Brain microvascular endothelial cell (primary cell): ENCODE data around the gene TAF3.

Experiments
- DNase-seq: peaks from one replicate; pipeline ENCODE4 v3.0.0-alpha.2; 2020
- H3K27ac ChIP-seq: fragments of 250-450 bp; sonication (Bioruptor Pico); 2 replicates; pipeline ENCODE4 v1.5.1; 2020; ENCODE audit warnings: mild to moderate bottlenecking, moderate library complexity
- H3K27me3 ChIP-seq: fragments of 250-450 bp; sonication (Bioruptor Pico); replicated peaks from 2 replicates; pipeline ENCODE4 v1.5.1; 2020; ENCODE audit warnings: mild to moderate bottlenecking
- H3K36me3 ChIP-seq: fragments of 250-450 bp; sonication (Bioruptor Pico); replicated peaks from 2 replicates; pipeline ENCODE4 v1.5.1; 2020; ENCODE audit warnings: mild to moderate bottlenecking
- H3K4me3 ChIP-seq: 2 replicates; pipeline ENCODE4 v1.5.1; 2011; ENCODE audit warnings: low read depth, mild to moderate bottlenecking, control low read depth, low read length, moderate library complexity
- in situ Hi-C: cut with HindIII; loops from 2 replicates; pipeline ENCODE4 v1.10.0; 2017; ENCODE audit warnings: low sequenced_read_pairs, low pct_ligation_motif_present
- TF ChIP-seq, protein P1 (sequence below): IDR thresholded peaks from 2 replicates; pipeline ENCODE4 v1.5.1; 2011; ENCODE audit warnings: low read depth, mild to moderate bottlenecking, moderate library complexity, low read length, control low read depth, inconsistent platforms; ENCODE audit errors: missing control alignments

The TAF3 gene

DNA sequence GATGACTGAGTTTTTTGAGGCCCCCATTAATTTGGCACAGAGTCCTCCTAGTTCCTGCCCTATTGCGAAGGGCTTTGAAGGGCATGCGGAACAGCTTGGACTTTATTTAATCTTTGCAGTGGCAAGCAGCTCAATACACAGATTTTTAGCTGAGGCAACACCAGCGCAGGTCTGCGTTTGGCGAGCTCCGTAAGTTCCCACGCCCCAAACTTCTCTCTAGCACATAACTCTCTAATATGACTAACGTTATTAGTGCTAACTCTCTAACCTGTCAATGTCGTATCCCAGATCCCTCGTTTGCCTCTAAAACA lies 366 bp upstream of the TAF3 start:
- TF ChIP-seq, protein P1, sequence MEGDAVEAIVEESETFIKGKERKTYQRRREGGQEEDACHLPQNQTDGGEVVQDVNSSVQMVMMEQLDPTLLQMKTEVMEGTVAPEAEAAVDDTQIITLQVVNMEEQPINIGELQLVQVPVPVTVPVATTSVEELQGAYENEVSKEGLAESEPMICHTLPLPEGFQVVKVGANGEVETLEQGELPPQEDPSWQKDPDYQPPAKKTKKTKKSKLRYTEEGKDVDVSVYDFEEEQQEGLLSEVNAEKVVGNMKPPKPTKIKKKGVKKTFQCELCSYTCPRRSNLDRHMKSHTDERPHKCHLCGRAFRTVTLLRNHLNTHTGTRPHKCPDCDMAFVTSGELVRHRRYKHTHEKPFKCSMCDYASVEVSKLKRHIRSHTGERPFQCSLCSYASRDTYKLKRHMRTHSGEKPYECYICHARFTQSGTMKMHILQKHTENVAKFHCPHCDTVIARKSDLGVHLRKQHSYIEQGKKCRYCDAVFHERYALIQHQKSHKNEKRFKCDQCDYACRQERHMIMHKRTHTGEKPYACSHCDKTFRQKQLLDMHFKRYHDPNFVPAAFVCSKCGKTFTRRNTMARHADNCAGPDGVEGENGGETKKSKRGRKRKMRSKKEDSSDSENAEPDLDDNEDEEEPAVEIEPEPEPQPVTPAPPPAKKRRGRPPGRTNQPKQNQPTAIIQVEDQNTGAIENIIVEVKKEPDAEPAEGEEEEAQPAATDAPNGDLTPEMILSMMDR: no peak
- in situ Hi-C loops: no loop called here
- Histone ChIP-seq H3K4me3 (peak overlapping the region; percentile 95), H3K27me3 (no peaks in the 10 kb centered on the region), H3K36me3 (no peaks in the 10 kb centered on the region), H3K27ac (peak overlapping the region; percentile 45)
- no peak for DNase-seq

DNA sequence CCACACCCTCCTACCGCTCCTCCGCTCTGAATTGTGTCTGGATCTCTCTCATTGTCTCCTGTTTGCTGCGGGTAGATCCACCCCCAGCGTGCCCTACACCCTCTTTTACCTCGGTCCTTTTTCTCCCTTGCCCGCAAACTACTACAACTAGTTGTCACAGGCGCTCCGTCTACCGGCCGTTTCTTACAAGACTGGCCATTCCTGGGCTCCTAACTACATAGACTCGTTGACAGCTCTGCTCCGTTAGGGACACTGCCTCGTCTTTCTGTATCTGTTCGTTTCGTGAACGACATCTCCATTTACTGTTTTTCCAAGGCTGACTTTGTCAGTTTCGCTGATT lies 786 bp downstream of the TAF3 start:
- TF ChIP-seq, protein P1: peak; percentile 66
- in situ Hi-C loops: no loop called here
- Histone ChIP-seq H3K27ac (no peak overlapping the region), H3K27me3 (no peaks in the 10 kb centered on the region), H3K36me3 (no peaks in the 10 kb centered on the region), H3K4me3 (peak overlapping the region; percentile 95)
- DNase-seq: peak; percentile 49

DNA sequence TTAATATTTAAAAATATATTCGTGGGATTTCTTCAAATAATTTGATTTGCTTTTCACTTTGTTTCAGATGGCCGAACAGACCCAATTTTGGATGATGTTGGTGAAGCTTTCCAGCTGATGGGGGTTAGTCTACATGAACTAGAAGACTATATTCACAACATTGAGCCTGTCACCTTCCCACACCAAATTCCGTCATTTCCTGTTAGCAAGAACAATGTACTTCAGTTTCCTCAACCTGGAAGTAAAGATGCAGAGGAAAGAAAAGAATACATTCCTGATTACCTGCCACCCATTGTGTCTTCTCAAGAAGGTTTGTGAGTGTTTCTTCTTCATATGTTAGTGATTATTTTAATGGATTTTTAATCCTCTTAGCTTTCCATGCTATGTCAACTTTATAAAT lies 5.9 kb downstream of the TAF3 start:
- Histone ChIP-seq H3K36me3 (no peaks in the 10 kb centered on the region), H3K27me3 (no peaks in the 10 kb centered on the region), H3K4me3 (no peak overlapping the region), H3K27ac (no peak overlapping the region)
- no peak for DNase-seq
- in situ Hi-C loops: no loop called here
- TF ChIP-seq, protein P1: no peak

DNA sequence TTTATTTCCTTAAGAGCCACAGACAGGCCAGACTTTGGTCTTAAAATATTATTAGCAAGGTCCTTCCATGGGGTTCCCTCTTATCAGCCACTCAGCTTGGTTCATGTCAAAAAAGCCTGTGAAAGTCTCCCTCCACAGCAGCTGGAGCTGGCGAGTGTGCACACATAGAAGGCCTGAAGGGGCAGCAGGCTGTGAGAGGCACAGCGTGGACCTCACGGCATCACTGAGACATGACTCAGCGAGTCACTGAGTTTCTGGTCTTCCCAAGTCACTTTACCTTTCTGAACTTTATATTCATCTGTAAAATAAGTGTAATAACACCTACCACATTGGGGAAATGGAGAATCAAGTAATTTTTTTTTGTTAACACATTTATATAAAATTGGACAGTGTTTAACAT lies 8.7 kb downstream of the TAF3 start:
- DNase-seq: peak; percentile 73
- H3K27me3 ChIP-seq: no peaks in the 10 kb centered on the region
- H3K4me3 ChIP-seq: no peak overlapping the region
- no peaks in the 10 kb centered on the region for H3K36me3 ChIP-seq
- no peak overlapping the region for H3K27ac ChIP-seq
- in situ Hi-C loops: no loop called here
- TF ChIP-seq, protein P1: peak; percentile 68

DNA sequence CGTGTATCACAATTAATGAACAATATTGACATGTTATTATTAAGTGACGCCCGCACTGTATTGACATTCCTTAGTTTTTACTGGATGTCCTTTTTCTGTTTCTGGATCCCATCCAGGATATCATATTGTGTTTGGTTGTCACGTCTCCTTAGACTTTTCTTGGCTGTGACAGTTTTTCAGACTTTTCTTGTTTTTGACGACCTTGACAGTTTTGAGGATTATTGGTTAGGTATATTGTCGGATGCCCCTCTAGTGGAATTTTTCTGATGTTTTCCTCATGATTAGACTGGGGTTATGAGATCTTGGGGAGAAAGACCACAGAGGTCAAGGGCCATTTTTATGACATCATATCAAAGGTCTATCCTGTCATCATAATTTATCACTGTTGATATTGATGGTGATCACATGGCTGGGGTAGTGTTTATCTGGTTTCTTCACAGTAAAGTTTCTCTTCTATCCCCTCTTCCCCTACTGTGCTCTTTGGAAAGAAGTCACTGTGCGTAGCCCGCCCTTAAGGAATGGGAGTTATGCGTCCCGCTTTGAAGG lies 11.1 kb downstream of the TAF3 start:
- Histone ChIP-seq H3K36me3 (no peaks in the 10 kb centered on the region), H3K27ac (no peak overlapping the region), H3K4me3 (no peak overlapping the region), H3K27me3 (no peaks in the 10 kb centered on the region)
- DNase-seq: no peak
- TF ChIP-seq, protein P1: no peak
- in situ Hi-C loops: no loop called here

DNA sequence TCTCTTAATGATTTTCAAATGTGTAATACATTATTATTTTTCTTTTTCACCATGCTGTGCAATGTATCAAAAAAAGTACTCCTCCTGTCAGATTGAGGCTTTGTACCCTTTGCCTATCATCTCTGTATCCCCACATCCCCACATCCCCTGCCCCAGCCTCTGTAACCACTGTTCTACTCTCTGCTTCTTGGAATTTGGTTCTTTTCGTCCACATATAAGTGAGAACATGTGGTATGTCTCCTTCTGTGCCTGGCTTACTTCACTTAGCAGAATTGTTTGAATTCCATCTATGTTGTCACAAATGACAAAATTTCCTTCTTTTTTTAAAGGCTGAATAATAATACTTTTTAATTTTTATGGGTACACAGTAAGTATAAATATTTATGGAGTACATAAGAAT lies 13.8 kb downstream of the TAF3 start:
- TF ChIP-seq, protein P1: no peak
- DNase-seq: no peak
- Histone ChIP-seq H3K27ac (no peak overlapping the region), H3K36me3 (no peaks in the 10 kb centered on the region), H3K27me3 (no peaks in the 10 kb centered on the region), H3K4me3 (no peak overlapping the region)
- in situ Hi-C loops: no loop called here
